ENCODE data around the gene FLNB. TPM values are rescaled to one million over a fixed set of nuclear protein-coding genes. Genes with fewer than 3 reads are reported as not detected.

FLNB gene
- total and polyA plus RNA-seq, 2 of the 13 experiments (the other 11 are each of a cell fraction or from before 2014, with no cell fraction given), result 106 to 130 TPM

- TF ChIP-seq FOXP4 (CRISPR knock-in tag; IDR thresholded peaks at IDR 0.05) (peak; percentile 87), RXRA (CRISPR knock-in tag; IDR thresholded peaks at IDR 0.05) (peak; percentile 93), ZSCAN9 (CRISPR knock-in tag; IDR thresholded peaks at IDR 0.05; ENCODE audit: borderline replicate concordance) (peak; percentile 71; the same call in 1 of the 2 replicates), SMYD3 (CRISPR knock-in tag; IDR thresholded peaks at IDR 0.05) (peak; percentile 81; the same call in 1 of the 2 replicates), SOX6 (IDR thresholded peaks at IDR 0.05) (no peak), SOX6 (CRISPR knock-in tag; IDR thresholded peaks at IDR 0.05) (peak; percentile 99), ZNF740 (CRISPR knock-in tag; IDR thresholded peaks at IDR 0.05) (no peak), ZNF598 (CRISPR knock-in tag; IDR thresholded peaks at IDR 0.05; ENCODE audit: borderline replicate concordance) (peak; percentile 67; the same call in 1 of the 2 replicates), DPF2 (CRISPR knock-in tag; IDR thresholded peaks at IDR 0.05; ENCODE audit: borderline replicate concordance, low read depth) (peak; percentile 80; the same call in 1 of the 2 replicates), ZSCAN31 (CRISPR knock-in tag; IDR thresholded peaks at IDR 0.05; ENCODE audit: low read depth) (no peak), NFIC (IDR thresholded peaks at IDR 0.05; ENCODE audit: low read length) (peak; percentile 91), BCL6 (CRISPR knock-in tag; IDR thresholded peaks at IDR 0.05) (peak; percentile 100), ZNF253 (CRISPR knock-in tag; IDR thresholded peaks at IDR 0.05; ENCODE audit: borderline replicate concordance) (no peak), TBP (CRISPR knock-in tag; IDR thresholded peaks at IDR 0.05) (no peak), ZNF343 (CRISPR knock-in tag; IDR thresholded peaks at IDR 0.05) (0 out of 2 replicates have a peak, but pooled peaks have one; percentile 21), ETS1 (CRISPR knock-in tag; IDR thresholded peaks at IDR 0.05) (no peak), FOSL2 (CRISPR knock-in tag; IDR thresholded peaks at IDR 0.05) (peak; percentile 74), MYC (CRISPR knock-in tag; IDR thresholded peaks at IDR 0.05; ENCODE audit: borderline replicate concordance) (peak; percentile 73; the same call in 1 of the 2 replicates), HMG20A (CRISPR knock-in tag; IDR thresholded peaks at IDR 0.05; ENCODE audit: borderline replicate concordance) (peak; percentile 85; the same call in 1 of the 2 replicates)
- TF ChIP-seq, protein P1, sequence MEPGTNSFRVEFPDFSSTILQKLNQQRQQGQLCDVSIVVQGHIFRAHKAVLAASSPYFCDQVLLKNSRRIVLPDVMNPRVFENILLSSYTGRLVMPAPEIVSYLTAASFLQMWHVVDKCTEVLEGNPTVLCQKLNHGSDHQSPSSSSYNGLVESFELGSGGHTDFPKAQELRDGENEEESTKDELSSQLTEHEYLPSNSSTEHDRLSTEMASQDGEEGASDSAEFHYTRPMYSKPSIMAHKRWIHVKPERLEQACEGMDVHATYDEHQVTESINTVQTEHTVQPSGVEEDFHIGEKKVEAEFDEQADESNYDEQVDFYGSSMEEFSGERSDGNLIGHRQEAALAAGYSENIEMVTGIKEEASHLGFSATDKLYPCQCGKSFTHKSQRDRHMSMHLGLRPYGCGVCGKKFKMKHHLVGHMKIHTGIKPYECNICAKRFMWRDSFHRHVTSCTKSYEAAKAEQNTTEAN (CRISPR knock-in tag; conservative IDR thresholded peaks at IDR 0.05), result peak; percentile 73
Observed at GRCh38 chr3:57961177-57961827, 46.9 kb upstream of the FLNB start (continued).
